ENCODE data around the gene FHIP1A. TPM values are rescaled to one million over a fixed set of nuclear protein-coding genes. Genes with fewer than 3 reads are reported as not detected.

FHIP1A gene
- total and polyA plus RNA-seq, 2 of the 13 experiments (the other 11 are each of a cell fraction or from before 2014, with no cell fraction given), result 4.1 to 6.2 TPM

DNA sequence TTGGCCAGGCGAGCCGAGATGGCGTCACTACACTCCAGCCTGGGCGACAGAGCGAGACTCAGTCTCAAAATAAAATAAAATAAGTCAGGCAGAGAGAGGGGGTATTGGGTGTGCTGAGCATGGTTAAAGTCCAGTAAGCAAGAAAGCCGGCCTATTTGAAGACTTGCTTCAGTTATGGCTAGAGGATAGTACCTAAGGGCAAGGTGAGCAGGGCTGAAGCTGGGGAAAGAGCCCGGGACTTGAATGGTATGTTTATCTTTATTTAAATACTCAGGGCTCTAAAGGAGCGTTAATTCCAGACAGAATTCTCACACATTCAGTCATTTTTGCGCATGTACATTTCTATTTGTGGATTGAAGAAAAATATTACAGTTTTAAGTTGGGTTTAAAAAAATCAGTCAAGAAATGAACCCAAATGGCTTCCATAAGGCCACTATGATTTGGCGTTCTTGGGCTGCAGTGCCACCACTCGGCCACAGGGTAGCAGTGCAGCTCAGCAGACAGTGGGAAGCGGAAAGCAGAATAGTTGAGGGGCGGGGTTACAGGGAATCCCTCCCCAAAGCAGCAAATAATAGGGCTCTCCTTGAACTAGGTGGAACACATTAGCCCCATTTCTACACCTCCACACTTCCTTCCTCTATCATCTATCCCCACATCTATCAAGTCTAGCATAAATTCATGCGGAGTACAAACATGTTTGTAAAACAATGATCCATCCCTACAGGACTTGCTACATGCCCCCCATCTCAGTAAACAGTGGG, 46.4 kb upstream of the FHIP1A start (continued):
- peak; percentile 57 for TF ChIP-seq SP5 (CRISPR knock-in tag; IDR thresholded peaks at IDR 0.05; ENCODE audit: borderline replicate concordance, low read depth)
- TF ChIP-seq, protein P1, sequence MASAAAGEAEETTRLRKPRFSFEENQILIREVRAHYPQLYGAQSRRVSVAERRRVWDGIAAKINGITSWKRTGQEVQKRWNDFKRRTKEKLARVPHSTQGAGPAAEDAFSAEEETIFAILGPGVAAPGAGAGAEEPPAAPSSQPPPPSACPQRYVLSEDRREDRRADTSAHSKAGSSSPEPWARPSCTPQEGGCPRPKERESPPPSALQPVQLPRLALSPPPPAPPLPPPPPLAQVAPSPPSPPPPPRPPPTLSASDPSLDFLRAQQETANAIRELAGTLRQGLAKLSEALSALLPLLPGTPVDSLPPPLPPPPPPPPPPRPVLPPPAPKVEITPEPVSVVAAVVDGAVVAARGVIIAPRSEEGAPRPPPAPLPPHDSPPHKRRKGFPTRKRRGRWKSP (CRISPR knock-in tag; IDR thresholded peaks at IDR 0.05), result no peak
- TF ChIP-seq ESRRA (CRISPR knock-in tag; IDR thresholded peaks at IDR 0.05; ENCODE audit: low read depth), result no peak
- TF ChIP-seq IRF2 (CRISPR knock-in tag; IDR thresholded peaks at IDR 0.05), result peak; percentile 51; the same call in 1 of the 2 replicates
- no peak for TF ChIP-seq ZNF615 (CRISPR knock-in tag; IDR thresholded peaks at IDR 0.05; ENCODE audit: borderline replicate concordance)
- no peak for TF ChIP-seq DMAP1 (CRISPR knock-in tag; IDR thresholded peaks at IDR 0.05)
- no peak for TF ChIP-seq SMAD9 (CRISPR knock-in tag; IDR thresholded peaks at IDR 0.05)
- TF ChIP-seq ZNF572 (CRISPR knock-in tag; IDR thresholded peaks at IDR 0.05), result no peak
- TF ChIP-seq, protein P2, sequence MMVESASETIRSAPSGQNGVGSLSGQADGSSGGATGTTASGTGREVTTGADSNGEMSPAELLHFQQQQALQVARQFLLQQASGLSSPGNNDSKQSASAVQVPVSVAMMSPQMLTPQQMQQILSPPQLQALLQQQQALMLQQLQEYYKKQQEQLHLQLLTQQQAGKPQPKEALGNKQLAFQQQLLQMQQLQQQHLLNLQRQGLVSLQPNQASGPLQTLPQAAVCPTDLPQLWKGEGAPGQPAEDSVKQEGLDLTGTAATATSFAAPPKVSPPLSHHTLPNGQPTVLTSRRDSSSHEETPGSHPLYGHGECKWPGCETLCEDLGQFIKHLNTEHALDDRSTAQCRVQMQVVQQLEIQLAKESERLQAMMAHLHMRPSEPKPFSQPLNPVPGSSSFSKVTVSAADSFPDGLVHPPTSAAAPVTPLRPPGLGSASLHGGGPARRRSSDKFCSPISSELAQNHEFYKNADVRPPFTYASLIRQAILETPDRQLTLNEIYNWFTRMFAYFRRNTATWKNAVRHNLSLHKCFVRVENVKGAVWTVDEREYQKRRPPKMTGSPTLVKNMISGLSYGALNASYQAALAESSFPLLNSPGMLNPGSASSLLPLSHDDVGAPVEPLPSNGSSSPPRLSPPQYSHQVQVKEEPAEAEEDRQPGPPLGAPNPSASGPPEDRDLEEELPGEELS (CRISPR knock-in tag; IDR thresholded peaks at IDR 0.05), result no peak
- TF ChIP-seq FOSL2 (CRISPR knock-in tag; IDR thresholded peaks at IDR 0.05), result peak; percentile 28; the same call in 1 of the 2 replicates
- TF ChIP-seq, protein P3, sequence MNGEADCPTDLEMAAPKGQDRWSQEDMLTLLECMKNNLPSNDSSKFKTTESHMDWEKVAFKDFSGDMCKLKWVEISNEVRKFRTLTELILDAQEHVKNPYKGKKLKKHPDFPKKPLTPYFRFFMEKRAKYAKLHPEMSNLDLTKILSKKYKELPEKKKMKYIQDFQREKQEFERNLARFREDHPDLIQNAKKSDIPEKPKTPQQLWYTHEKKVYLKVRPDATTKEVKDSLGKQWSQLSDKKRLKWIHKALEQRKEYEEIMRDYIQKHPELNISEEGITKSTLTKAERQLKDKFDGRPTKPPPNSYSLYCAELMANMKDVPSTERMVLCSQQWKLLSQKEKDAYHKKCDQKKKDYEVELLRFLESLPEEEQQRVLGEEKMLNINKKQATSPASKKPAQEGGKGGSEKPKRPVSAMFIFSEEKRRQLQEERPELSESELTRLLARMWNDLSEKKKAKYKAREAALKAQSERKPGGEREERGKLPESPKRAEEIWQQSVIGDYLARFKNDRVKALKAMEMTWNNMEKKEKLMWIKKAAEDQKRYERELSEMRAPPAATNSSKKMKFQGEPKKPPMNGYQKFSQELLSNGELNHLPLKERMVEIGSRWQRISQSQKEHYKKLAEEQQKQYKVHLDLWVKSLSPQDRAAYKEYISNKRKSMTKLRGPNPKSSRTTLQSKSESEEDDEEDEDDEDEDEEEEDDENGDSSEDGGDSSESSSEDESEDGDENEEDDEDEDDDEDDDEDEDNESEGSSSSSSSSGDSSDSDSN (CRISPR knock-in tag; IDR thresholded peaks at IDR 0.05), result no peak
- 0 out of 2 replicates have a peak, but pooled peaks have one; percentile 33 for TF ChIP-seq POGZ (CRISPR knock-in tag; IDR thresholded peaks at IDR 0.05)
- no peak for TF ChIP-seq RNF2 (conservative IDR thresholded peaks at IDR 0.05; ENCODE audit: low read depth)
- TF ChIP-seq ZNF446 (CRISPR knock-in tag; IDR thresholded peaks at IDR 0.05), result no peak
- 0 out of 2 replicates have a peak, but pooled peaks have one; percentile 18 for TF ChIP-seq BCL6 (CRISPR knock-in tag; IDR thresholded peaks at IDR 0.05)

Measured in HepG2 (cell line).